Measurements from ENCODE around the gene IFITM1.
"Not testable (repeated sequence)": the region's sequence is repeated elsewhere in the genome, so short reads cannot be mapped to it uniquely, and the experiment has no call there.

The IFITM1 gene

GRCh38 chr11:346529-346928, 32.7 kb downstream of the IFITM1 start:
- DNase-seq (ENCODE audit: low read depth) = no peak

- not testable (repeated sequence) for DNase-seq (ENCODE audit: low read depth)
These were observed 35.6 kb downstream of the IFITM1 start for GRCh38 chr11:349270-349954.

- DNase-seq (ENCODE audit: low read depth) = not testable (repeated sequence)
These were observed 36.3 kb downstream of the IFITM1 start for GRCh38 chr11:350033-350722.

- DNase-seq (ENCODE audit: low read depth) = no peak
These were observed 36.9 kb downstream of the IFITM1 start for GRCh38 chr11:350723-351255.

- no peak for DNase-seq (ENCODE audit: low read depth)
These were observed 37.6 kb downstream of the IFITM1 start for GRCh38 chr11:351411-351810.

- DNase-seq (ENCODE audit: low read depth) = no peak
These were observed 38.7 kb downstream of the IFITM1 start for GRCh38 chr11:352456-353031.

- DNase-seq (ENCODE audit: low read depth) = no peak
These were observed 39.5 kb downstream of the IFITM1 start for GRCh38 chr11:353179-353873.

GRCh38 chr11:355581-356458, 42.0 kb downstream of the IFITM1 start:
- peak; percentile 78 for DNase-seq (ENCODE audit: low read depth)

- no peak for DNase-seq (ENCODE audit: low read depth)
These were observed 42.8 kb downstream of the IFITM1 start for GRCh38 chr11:356610-357009.

- DNase-seq (ENCODE audit: low read depth) = no peak
These were observed 43.7 kb downstream of the IFITM1 start for GRCh38 chr11:357582-357981.

GRCh38 chr11:358129-358800, 44.4 kb downstream of the IFITM1 start:
- no peak for DNase-seq (ENCODE audit: low read depth)

GRCh38 chr11:359181-359714, 45.4 kb downstream of the IFITM1 start:
- DNase-seq (ENCODE audit: low read depth) = no peak

GRCh38 chr11:360326-361280, 46.8 kb downstream of the IFITM1 start:
- DNase-seq (ENCODE audit: low read depth) = no peak

- no peak for DNase-seq (ENCODE audit: low read depth)
These were observed 49.0 kb downstream of the IFITM1 start for GRCh38 chr11:362642-363442.

GRCh38 chr11:363443-363805, 49.6 kb downstream of the IFITM1 start:
- not testable (repeated sequence) for DNase-seq (ENCODE audit: low read depth)

- DNase-seq (ENCODE audit: low read depth) = no peak
These were observed 50.3 kb downstream of the IFITM1 start for GRCh38 chr11:363948-364761.
